Inflammatory macrophage treated with lipopolysaccharide for 1 hour (primary cell): ENCODE data around the gene CYP1A2.
A peak's percentile ranks its signal among the peaks of the same experiment; 100 is the strongest.
"Not testable (repeated sequence)": the region's sequence is repeated elsewhere in the genome, so short reads cannot be mapped to it uniquely, and the experiment has no call there.

Experiments
- DNase-seq, 2 donors: peaks; one replicate each; pipeline ENCODE4 v3.0.0-alpha.2; 2020 to 2022

CYP1A2 gene

GRCh38 chr15:74777769-74778598, 29.3 kb downstream of the CYP1A2 start:
- peak; percentile 36 to 41 for DNase-seq

- no peak for DNase-seq
Observed at GRCh38 chr15:74778599-74778970, 29.9 kb downstream of the CYP1A2 start.

- no peak for DNase-seq
Observed at GRCh38 chr15:74779162-74779648, 30.6 kb downstream of the CYP1A2 start.

GRCh38 chr15:74780523-74781430, 32.1 kb downstream of the CYP1A2 start:
- peak; percentile 66 to 72 for DNase-seq

GRCh38 chr15:74781431-74782258, 33.0 kb downstream of the CYP1A2 start, which contains the start of gene CSK:
Gene CSK, plus strand, starts transcription at chr15:74782080. Its CDS starts 16,218 bp downstream, at chr15:74798298.
- peak; percentile 70 to 84 for DNase-seq

GRCh38 chr15:74782259-74783071, 33.8 kb downstream of the CYP1A2 start:
- peak in 1 of 2 donors; percentile 58 for DNase-seq

GRCh38 chr15:74783072-74783807, 34.6 kb downstream of the CYP1A2 start:
- DNase-seq, result peak; percentile 67 to 69

- no peak for DNase-seq
Observed at GRCh38 chr15:74783808-74784175, 35.1 kb downstream of the CYP1A2 start.

- peak; percentile 73 to 90 for DNase-seq
Observed at GRCh38 chr15:74784426-74785193, 36.0 kb downstream of the CYP1A2 start.

- DNase-seq, result no peak
Observed at GRCh38 chr15:74785194-74786032, 36.8 kb downstream of the CYP1A2 start.

- not testable (repeated sequence) for DNase-seq
Observed at GRCh38 chr15:74786081-74786480, 37.4 kb downstream of the CYP1A2 start.

GRCh38 chr15:74786551-74787165, 38.0 kb downstream of the CYP1A2 start:
- DNase-seq, result peak; percentile 73 to 74

- DNase-seq, result peak; percentile 90 to 91
Observed at GRCh38 chr15:74787251-74788041, 38.8 kb downstream of the CYP1A2 start.

GRCh38 chr15:74788042-74788682, 39.5 kb downstream of the CYP1A2 start:
- DNase-seq, result peak; percentile 47 to 78

- DNase-seq, result no peak
Observed at GRCh38 chr15:74788683-74789151, 40.1 kb downstream of the CYP1A2 start.

- no peak for DNase-seq
Observed at GRCh38 chr15:74789171-74789631, 40.6 kb downstream of the CYP1A2 start.

- no peak for DNase-seq
Observed at GRCh38 chr15:74789741-74790079, 41.1 kb downstream of the CYP1A2 start.
